GM12878 (cell line): ENCODE data around the gene HS3ST6. TPM values are rescaled to one million over a fixed set of nuclear protein-coding genes. Genes with fewer than 3 reads are reported as not detected.

Experiments
- ATAC-seq: fragments of 200-7000 bp; cut with Tn5 transposase; 3 replicates; pipeline ENCODE4 v1.9.1; 2020; ENCODE audit warnings: mild to moderate bottlenecking, moderate library complexity
- BruUV-seq: library from RNA; stranded (reverse); fragments of 400-500 nt; replicated peaks from 2 replicates; lab custom pipeline; 2021; lab: Mats Ljungman, UMichigan
- CTCF ChIA-PET: fragments of 300-600 bp; sonication (Branson Sonifier 250); formaldehyde crosslinking; extraction: SDS; loops from one replicate; lab custom pipeline; 2021; ENCODE audit warnings: inconsistent platforms; lab: Yijun Ruan, JAX
- POLR2A ChIA-PET: fragments of 350-600 bp; formaldehyde crosslinking; extraction: SDS; loops from one replicate; lab custom pipeline; 2021; ENCODE audit warnings: inconsistent platforms; lab: Charles Lee
- RAD21 ChIA-PET: fragments of 300-600 bp; sonication (Branson Sonifier 250); formaldehyde crosslinking; loops from one replicate; lab custom pipeline; 2023; ENCODE audit warnings: antibody characterized with exemption; ENCODE audit not compliant: unreplicated experiment; lab: Charles Lee
- SMC1A ChIA-PET: fragments of 300-600 bp; sonication (Branson Sonifier 250); formaldehyde crosslinking; loops from one replicate; lab custom pipeline; 2023; ENCODE audit not compliant: unreplicated experiment, uncharacterized antibody; lab: Charles Lee
- DNase-seq: peaks from one replicate; pipeline ENCODE4 v3.0.0-alpha.2; 2011; ENCODE audit warnings: low read depth, low spot score
- FAIRE-seq: peaks from 3 replicates; lab custom pipeline; 2011; peaks lifted over from hg19 to GRCh38; lab: Jason Lieb, UNC
- H2AFZ ChIP-seq: 2 replicates; pipeline ENCODE4 v1.6.0; 2011; ENCODE audit warnings: low read depth, low read length, control low read depth; ENCODE audit not compliant: control insufficient read depth
- H3K27ac ChIP-seq: 2 replicates; pipeline ENCODE4 v1.5.1; 2011; ENCODE audit warnings: control low read depth; ENCODE audit not compliant: control insufficient read depth, insufficient read depth
- H3K27me3 ChIP-seq, 2 experiments: replicated peaks in 1 of 2; 2 replicates each; pipeline versions ENCODE4 v1.6.0 to v1.6.1; 2011; ENCODE audit warnings: low read length in 1 of 2; ENCODE audit not compliant: control insufficient read depth in 2 of 2, insufficient read depth in 2 of 2
- H3K36me3 ChIP-seq, 2 experiments: 2 replicates each; pipeline ENCODE4 v1.5.1; 2011; ENCODE audit warnings: low read length in 1 of 2; ENCODE audit not compliant: control insufficient read depth in 2 of 2, insufficient read depth in 2 of 2
- H3K4me1 ChIP-seq: 2 replicates; pipeline ENCODE4 v1.6.1; 2011; ENCODE audit warnings: mild to moderate bottlenecking, low read length, moderate library complexity, mixed read lengths; ENCODE audit not compliant: control insufficient read depth, insufficient read depth
- H3K4me2 ChIP-seq: 2 replicates; pipeline ENCODE4 v1.6.0; 2011; ENCODE audit warnings: control low read depth; ENCODE audit not compliant: control insufficient read depth, insufficient read depth
- H3K4me3 ChIP-seq: fragments of 200-600 bp; sonication (generic); 2 replicates; pipeline ENCODE4 v1.5.1; 2016
- H3K79me2 ChIP-seq: 2 replicates; pipeline ENCODE4 v1.6.0; 2011; ENCODE audit warnings: low read length; ENCODE audit not compliant: control insufficient read depth, insufficient read depth
- H3K9ac ChIP-seq: 2 replicates; pipeline ENCODE4 v1.8.0; 2011; ENCODE audit warnings: low read length, control low read depth, mixed read lengths; ENCODE audit not compliant: control insufficient read depth, insufficient read depth
- H3K9me3 ChIP-seq: replicated peaks from 3 replicates; pipeline ENCODE4 v1.5.1; 2011; ENCODE audit warnings: mild to moderate bottlenecking, low read length; ENCODE audit not compliant: control insufficient read depth, insufficient read depth
- H4K20me1 ChIP-seq: 2 replicates; pipeline ENCODE4 v1.6.0; 2011; ENCODE audit not compliant: control insufficient read depth, insufficient read depth
- FOXM1 ChIP-seq: IDR thresholded peaks from 2 replicates; pipeline ENCODE4 v1.6.1; 2012; ENCODE audit warnings: low read depth, mild to moderate bottlenecking, inconsistent platforms, low read length, moderate library complexity
- JUNB ChIP-seq: IDR thresholded peaks from 2 replicates; pipeline ENCODE4 v1.6.1; 2016; ENCODE audit warnings: antibody characterized with exemption, mild to moderate bottlenecking
- POLR2A ChIP-seq: IDR thresholded peaks from 2 replicates; pipeline ENCODE4 v1.6.1; 2011; ENCODE audit warnings: low read depth, mild to moderate bottlenecking, low read length
- RBBP5 ChIP-seq: fragments of 200-600 bp; sonication (generic); conservative IDR thresholded peaks from 2 replicates; pipeline ENCODE4 v1.6.1; 2016
- SMAD1 ChIP-seq: fragments of 450-650 bp; IDR thresholded peaks from 2 replicates; pipeline ENCODE4 v1.6.1; 2018; ENCODE audit warnings: mild to moderate bottlenecking, low read depth; ENCODE audit not compliant: partially characterized antibody
- SMARCA5 ChIP-seq: fragments of 450-650 bp; IDR thresholded peaks from 2 replicates; pipeline ENCODE4 v1.6.1; 2017; ENCODE audit warnings: mild to moderate bottlenecking
- WGBS: methylation state at CpG from one replicate; pipeline ENCODE4 v1.1.6; 2016; ENCODE audit warnings: low lambda C conversion rate; ENCODE audit not compliant: insufficient replicate concordance, insufficient coverage; ENCODE audit errors: missing lambda C conversion rate; 5-methylcytosine and 5-hydroxymethylcytosine counted together
- in situ Hi-C: fragments of 300-500 bp; cut with MboI; formaldehyde crosslinking; loops from 9 replicates; pipeline ENCODE4 v1.14.3; 2018; ENCODE audit warnings: mixed read lengths
- intact Hi-C: fragments of 100-400 bp; cut with micrococcal nuclease; formaldehyde crosslinking; loops from one replicate; pipeline ENCODE4 v1.14.2; 2022; ENCODE audit not compliant: unreplicated experiment
- polyA plus RNA-seq, 11 experiments: library from polyadenylated mRNA; depleted of rRNA in 4 of 11; unstranded in 6 of 11; stranded (reverse) in 5 of 11; fragments of >200 nt; fragmentation: Nextera tagmentation in 4 of 11; fragmentation: Illumina TruSeq in 1 of 11; extraction: Ambion mirVana in 4 of 11; extraction: Trizol in 1 of 11; gene quantifications; 1 replicate in 1 of 11; 2 replicates in 10 of 11; pipeline versions ENCODE4 v1.2.1 to v1.2.3, GENCODE V29; 2011 to 2016; ENCODE audit warnings: inconsistent platforms in 2 of 11, missing spikeins in 2 of 11, low read depth in 1 of 11
- total RNA-seq, 4 experiments: library from RNA; depleted of rRNA in 3 of 4; stranded (reverse); fragments of >200 nt in 3 of 4; fragmentation: Illumina TruSeq in 1 of 4; extraction: Trizol in 1 of 4; gene quantifications; 2 replicates each; pipeline versions ENCODE4 v1.2.1 to v1.2.3, GENCODE V29; 2013 to 2021
- TF ChIP-seq, protein P1 (sequence below): fragments of 450-650 bp; formaldehyde crosslinking; IDR thresholded peaks from 2 replicates; pipeline ENCODE4 v1.4.0; 2022; ENCODE audit warnings: mild to moderate bottlenecking, moderate library complexity
- TF ChIP-seq, protein P2 (sequence below): fragments of 450-650 bp; IDR thresholded peaks from 2 replicates; pipeline ENCODE4 v1.6.1; 2017; ENCODE audit warnings: antibody characterized with exemption, mild to moderate bottlenecking, moderate library complexity
- TF ChIP-seq, protein P3 (sequence below): fragments of 450-650 bp; IDR thresholded peaks from 2 replicates; pipeline ENCODE4 v1.6.1; 2016; ENCODE audit warnings: mild to moderate bottlenecking
- TF ChIP-seq, protein P4 (sequence below): IDR thresholded peaks from 2 replicates; pipeline ENCODE4 v1.6.1; 2012; ENCODE audit warnings: low read depth, low read length, improper control_type of control experiment
- TF ChIP-seq, protein P5 (sequence below): IDR thresholded peaks from 2 replicates; pipeline ENCODE4 v1.6.1; 2011; ENCODE audit warnings: borderline replicate concordance, low read depth, mild to moderate bottlenecking, moderate library complexity, low read length; ENCODE audit not compliant: insufficient read depth, poor library complexity, severe bottlenecking

The HS3ST6 gene
- total and polyA plus RNA-seq, 10 of the 15 experiments (the other 5 are each of a cell fraction or from before 2014, with no cell fraction given), result not detected

DNA sequence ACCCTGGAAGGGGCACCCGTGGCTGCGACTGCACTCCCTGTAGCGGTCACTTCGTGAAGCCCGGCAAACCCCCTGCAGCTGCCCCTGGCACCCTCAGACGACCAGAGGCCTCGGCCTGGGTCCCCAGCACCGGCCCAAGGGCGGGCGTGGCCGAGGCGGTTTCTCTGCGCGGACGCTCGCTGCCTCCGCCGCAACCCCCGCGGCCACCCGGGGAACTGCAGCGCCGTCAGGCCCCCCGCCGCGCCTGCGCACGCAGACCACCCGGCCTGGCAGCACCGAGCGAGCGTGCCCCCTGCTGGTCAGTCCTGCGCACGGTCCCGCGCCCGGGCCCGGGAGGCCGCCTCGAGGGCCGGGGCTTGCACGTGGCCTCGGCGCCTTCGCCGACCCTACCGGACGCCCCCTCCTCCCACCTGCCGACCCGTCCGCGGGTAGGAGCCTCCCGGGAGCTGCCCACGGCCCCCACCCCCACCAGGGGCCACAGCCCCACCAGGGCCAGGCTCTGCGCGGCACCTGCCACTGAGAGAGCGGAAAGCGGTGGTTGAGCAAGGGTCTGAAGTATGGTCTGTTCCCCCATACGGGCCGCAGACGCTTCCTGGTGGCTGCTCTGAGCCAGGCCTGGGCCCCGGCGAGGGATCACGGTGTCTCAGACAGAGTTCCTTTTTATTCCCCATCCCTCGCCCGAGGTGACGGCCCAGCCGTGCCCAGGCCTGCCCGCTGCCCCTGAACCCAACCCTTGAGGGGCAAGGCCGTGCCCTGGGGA, 11.5 kb upstream of the HS3ST6 start:
- H3K79me2 ChIP-seq, result no peaks in the 10 kb centered on the region
- H4K20me1 ChIP-seq, result no peaks in the 10 kb centered on the region
- no peak overlapping the region for H3K27ac ChIP-seq
- in situ Hi-C loops (loop anchor here (10.0 kb wide), 1 partner anchor 65 kb away; no protein-coding TSS in a partner anchor), intact Hi-C loops (loop anchor here (2.0 kb wide), 1 partner anchor 67 kb away; no protein-coding TSS in a partner anchor)
- ChIA-PET CTCF (interaction anchor here (0.6 to 4.2 kb wide), 9 partner anchors 10 to 119 kb away, joined by 3 to 21 read pairs (median 6); no protein-coding TSS in a partner anchor), POLR2A (interaction anchor here (0.6 to 0.9 kb wide), 2 partner anchors 78 to 147 kb away, joined by 3 to 7 read pairs; partner anchors contain the start of genes NUBP2 and SPSB3), RAD21 (interaction anchor here (1.0 to 2.0 kb wide), 4 partner anchors 11 to 147 kb away, joined by 3 to 6 read pairs (median 4); partner anchors contain the start of genes FAHD1, NUBP2 and SPSB3), SMC1A (interaction anchor here (1.3 to 1.8 kb wide), 3 partner anchors 63 to 211 kb away, joined by 3 to 5 read pairs (median 3); no protein-coding TSS in a partner anchor)
- DNase-seq, result no peak
- ATAC-seq, result peak; percentile 98
- H2AFZ ChIP-seq, result peak overlapping the region; percentile 73
- no TSS peak for BruUV-seq
- 11% methylated on average over 50 of the region's 70 CpGs for WGBS
- H3K4me1 ChIP-seq, result no peaks in the 10 kb centered on the region; the same call in 1 of the 2 replicates
- no peaks in the 10 kb centered on the region for H3K9me3 ChIP-seq
- peak overlapping the region; percentile 62 for H3K4me2 ChIP-seq
- peak overlapping the region; percentile 60; the same call in 1 of the 2 replicates for H3K4me3 ChIP-seq
- no peak overlapping the region for H3K9ac ChIP-seq
- no peak for FAIRE-seq
- no peaks in the 10 kb centered on the region; a peak in 3 of 4 replicates for H3K27me3 ChIP-seq
- no peaks in the 10 kb centered on the region for H3K36me3 ChIP-seq
- TF ChIP-seq, protein P1, sequence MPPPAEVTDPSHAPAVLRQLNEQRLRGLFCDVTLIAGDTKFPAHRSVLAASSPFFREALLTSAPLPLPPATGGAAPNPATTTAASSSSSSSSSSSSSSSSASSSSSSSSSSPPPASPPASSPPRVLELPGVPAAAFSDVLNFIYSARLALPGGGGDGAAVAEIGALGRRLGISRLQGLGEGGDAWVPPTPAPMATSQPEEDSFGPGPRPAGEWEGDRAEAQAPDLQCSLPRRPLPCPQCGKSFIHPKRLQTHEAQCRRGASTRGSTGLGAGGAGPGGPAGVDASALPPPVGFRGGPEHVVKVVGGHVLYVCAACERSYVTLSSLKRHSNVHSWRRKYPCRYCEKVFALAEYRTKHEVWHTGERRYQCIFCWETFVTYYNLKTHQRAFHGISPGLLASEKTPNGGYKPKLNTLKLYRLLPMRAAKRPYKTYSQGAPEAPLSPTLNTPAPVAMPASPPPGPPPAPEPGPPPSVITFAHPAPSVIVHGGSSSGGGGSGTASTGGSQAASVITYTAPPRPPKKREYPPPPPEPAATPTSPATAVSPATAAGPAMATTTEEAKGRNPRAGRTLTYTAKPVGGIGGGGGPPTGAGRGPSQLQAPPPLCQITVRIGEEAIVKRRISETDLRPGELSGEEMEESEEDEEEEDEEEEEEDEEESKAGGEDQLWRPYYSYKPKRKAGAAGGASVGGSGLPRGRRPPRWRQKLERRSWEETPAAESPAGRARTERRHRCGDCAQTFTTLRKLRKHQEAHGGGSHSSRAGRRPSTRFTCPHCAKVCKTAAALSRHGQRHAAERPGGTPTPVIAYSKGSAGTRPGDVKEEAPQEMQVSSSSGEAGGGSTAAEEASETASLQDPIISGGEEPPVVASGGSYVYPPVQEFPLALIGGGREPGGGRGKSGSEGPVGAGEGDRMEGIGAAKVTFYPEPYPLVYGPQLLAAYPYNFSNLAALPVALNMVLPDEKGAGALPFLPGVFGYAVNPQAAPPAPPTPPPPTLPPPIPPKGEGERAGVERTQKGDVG (CRISPR knock-in tag), result no peak
- TF ChIP-seq, protein P2, sequence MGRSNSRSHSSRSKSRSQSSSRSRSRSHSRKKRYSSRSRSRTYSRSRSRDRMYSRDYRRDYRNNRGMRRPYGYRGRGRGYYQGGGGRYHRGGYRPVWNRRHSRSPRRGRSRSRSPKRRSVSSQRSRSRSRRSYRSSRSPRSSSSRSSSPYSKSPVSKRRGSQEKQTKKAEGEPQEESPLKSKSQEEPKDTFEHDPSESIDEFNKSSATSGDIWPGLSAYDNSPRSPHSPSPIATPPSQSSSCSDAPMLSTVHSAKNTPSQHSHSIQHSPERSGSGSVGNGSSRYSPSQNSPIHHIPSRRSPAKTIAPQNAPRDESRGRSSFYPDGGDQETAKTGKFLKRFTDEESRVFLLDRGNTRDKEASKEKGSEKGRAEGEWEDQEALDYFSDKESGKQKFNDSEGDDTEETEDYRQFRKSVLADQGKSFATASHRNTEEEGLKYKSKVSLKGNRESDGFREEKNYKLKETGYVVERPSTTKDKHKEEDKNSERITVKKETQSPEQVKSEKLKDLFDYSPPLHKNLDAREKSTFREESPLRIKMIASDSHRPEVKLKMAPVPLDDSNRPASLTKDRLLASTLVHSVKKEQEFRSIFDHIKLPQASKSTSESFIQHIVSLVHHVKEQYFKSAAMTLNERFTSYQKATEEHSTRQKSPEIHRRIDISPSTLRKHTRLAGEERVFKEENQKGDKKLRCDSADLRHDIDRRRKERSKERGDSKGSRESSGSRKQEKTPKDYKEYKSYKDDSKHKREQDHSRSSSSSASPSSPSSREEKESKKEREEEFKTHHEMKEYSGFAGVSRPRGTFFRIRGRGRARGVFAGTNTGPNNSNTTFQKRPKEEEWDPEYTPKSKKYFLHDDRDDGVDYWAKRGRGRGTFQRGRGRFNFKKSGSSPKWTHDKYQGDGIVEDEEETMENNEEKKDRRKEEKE, result no peak
- TF ChIP-seq SMAD1, result no peak
- TF ChIP-seq, protein P3, sequence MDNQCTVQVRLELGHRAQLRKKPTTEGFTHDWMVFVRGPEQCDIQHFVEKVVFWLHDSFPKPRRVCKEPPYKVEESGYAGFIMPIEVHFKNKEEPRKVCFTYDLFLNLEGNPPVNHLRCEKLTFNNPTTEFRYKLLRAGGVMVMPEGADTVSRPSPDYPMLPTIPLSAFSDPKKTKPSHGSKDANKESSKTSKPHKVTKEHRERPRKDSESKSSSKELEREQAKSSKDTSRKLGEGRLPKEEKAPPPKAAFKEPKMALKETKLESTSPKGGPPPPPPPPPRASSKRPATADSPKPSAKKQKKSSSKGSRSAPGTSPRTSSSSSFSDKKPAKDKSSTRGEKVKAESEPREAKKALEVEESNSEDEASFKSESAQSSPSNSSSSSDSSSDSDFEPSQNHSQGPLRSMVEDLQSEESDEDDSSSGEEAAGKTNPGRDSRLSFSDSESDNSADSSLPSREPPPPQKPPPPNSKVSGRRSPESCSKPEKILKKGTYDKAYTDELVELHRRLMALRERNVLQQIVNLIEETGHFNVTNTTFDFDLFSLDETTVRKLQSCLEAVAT, result no peak
- TF ChIP-seq FOXM1, result no peak
- TF ChIP-seq JUNB, result no peak
- peak; percentile 43; the same call in 1 of the 2 replicates for TF ChIP-seq POLR2A
- TF ChIP-seq, protein P4, sequence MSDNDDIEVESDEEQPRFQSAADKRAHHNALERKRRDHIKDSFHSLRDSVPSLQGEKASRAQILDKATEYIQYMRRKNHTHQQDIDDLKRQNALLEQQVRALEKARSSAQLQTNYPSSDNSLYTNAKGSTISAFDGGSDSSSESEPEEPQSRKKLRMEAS, result peak; percentile 88
- TF ChIP-seq RBBP5, result no peak
- TF ChIP-seq, protein P5, sequence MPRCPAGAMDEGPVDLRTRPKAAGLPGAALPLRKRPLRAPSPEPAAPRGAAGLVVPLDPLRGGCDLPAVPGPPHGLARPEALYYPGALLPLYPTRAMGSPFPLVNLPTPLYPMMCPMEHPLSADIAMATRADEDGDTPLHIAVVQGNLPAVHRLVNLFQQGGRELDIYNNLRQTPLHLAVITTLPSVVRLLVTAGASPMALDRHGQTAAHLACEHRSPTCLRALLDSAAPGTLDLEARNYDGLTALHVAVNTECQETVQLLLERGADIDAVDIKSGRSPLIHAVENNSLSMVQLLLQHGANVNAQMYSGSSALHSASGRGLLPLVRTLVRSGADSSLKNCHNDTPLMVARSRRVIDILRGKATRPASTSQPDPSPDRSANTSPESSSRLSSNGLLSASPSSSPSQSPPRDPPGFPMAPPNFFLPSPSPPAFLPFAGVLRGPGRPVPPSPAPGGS, result no peak
- TF ChIP-seq SMARCA5, result peak; percentile 97
